ENCODE results near the gene CMTM2. TPM values are rescaled to one million over a fixed set of nuclear protein-coding genes. Genes with fewer than 3 reads are reported as not detected.
A peak's percentile ranks its signal among the peaks of the same experiment; 100 is the strongest.

CMTM2 gene
- total and polyA plus RNA-seq, 2 experiments from 2014 or later: not detected

DNA sequence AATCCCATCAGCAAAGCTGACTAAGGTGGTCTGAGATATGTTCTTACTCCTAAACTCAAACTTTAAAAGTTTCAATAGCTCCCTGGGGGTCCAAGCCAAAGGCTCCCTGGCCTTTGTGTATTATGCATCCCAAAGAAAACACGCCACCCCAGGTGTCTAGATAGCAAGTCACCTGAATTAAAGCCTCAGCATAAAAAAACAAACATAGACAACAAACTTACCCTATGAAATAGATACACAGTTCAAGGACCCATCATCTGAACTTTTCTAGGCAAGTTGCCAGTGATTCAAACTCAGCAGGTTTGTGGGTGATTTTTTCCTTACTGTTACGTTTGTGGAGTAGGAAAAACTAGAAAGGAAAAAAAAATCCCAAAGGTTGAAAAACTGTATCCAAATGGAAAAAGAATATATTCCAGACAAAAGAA, 37.8 kb downstream of the CMTM2 start:
- in situ Hi-C loops (cut with MboI): loop anchor here (10.0 kb wide), 1 partner anchor 88 kb away; no protein-coding TSS in a partner anchor
- DNase-seq: no peak
- H3K27ac ChIP-seq: no peak overlapping the region

DNA sequence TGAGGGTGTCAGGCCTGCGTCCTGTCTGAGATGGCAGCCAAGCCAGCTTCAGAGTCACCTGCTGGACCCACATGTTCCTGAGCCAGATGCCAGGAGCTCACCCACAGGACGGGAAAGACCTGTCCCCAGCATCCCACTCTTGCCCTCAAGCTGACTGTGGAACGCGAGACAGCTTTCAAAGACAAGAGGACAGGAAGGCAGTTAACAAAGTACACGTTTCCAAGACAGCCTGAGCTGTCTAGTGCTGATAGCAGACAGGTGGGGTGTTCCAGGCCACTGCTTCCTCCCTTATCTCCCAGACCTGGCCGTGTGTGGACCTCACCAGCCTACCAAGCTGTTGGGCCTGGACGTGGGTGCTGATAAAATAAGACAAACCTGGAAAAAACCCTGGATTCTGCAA, 38.5 kb downstream of the CMTM2 start:
- peak overlapping the region; percentile 97; the same call in 1 of the 2 replicates for H3K27ac ChIP-seq
- no peak overlapping the region for H3K4me2 ChIP-seq (ENCODE audit: unreplicated experiment)
- 87 to 89% methylated on average over 7 of the region's 7 CpGs for whole genome bisulfite sequencing, 2 experiments (ENCODE audit: low coverage in 1 of 2, low lambda C conversion rate in 2 of 2, missing lambda C conversion rate in 2 of 2)
- H3K9ac ChIP-seq: no peak overlapping the region
- no peaks in the 10 kb centered on the region for H3K27me3 ChIP-seq (replicated peaks; ENCODE audit: insufficient read depth)
- H2AFZ ChIP-seq: no peak overlapping the region
- H3K36me3 ChIP-seq (ENCODE audit: low read depth): no peaks in the 10 kb centered on the region
- H3K4me3 ChIP-seq: no peak overlapping the region
- H3K4me1 ChIP-seq (ENCODE audit: insufficient read depth): peaks cover 51% of the 10 kb centered on the region
- no peaks in the 10 kb centered on the region for H3K9me2 ChIP-seq (ENCODE audit: insufficient read depth)
- no peaks in the 10 kb centered on the region for H4K20me1 ChIP-seq (ENCODE audit: insufficient read depth)
- H3K79me2 ChIP-seq (ENCODE audit: insufficient read depth): no peaks in the 10 kb centered on the region
- DNase-seq: no peak
- peaks cover 41% of the 10 kb centered on the region for H3F3A ChIP-seq (ENCODE audit: insufficient read depth)
- H3K9me3 ChIP-seq (ENCODE audit: low read depth): no peaks in the 10 kb centered on the region
- TF ChIP-seq EZH2phosphoT487 (IDR thresholded peaks at IDR 0.05; ENCODE audit: insufficient read depth, low read depth) (no peak), EZH2 (IDR thresholded peaks at IDR 0.05; ENCODE audit: insufficient read depth, poor library complexity, severe bottlenecking) (no peak)
- in situ Hi-C loops (cut with MboI): loop anchor here (10.0 kb wide), 1 partner anchor 87 kb away; no protein-coding TSS in a partner anchor

More for the DNA sequence above, 37.8 kb downstream of the CMTM2 start:
- 98 to 100% methylated on average over 2 of the region's 2 CpGs for WGBS, 2 experiments (ENCODE audit: low coverage in 1 of 2, low lambda C conversion rate in 2 of 2, missing lambda C conversion rate in 2 of 2)
- H3K36me3 ChIP-seq (ENCODE audit: low read depth): no peaks in the 10 kb centered on the region
- no peak overlapping the region for H2AFZ ChIP-seq
- no peaks in the 10 kb centered on the region for H3K79me2 ChIP-seq (ENCODE audit: insufficient read depth)
- no peak overlapping the region for H3K4me3 ChIP-seq
- H3K9me3 ChIP-seq (ENCODE audit: low read depth): no peaks in the 10 kb centered on the region
- no peak overlapping the region for H3K4me2 ChIP-seq (ENCODE audit: unreplicated experiment)
- H3K27me3 ChIP-seq (replicated peaks; ENCODE audit: insufficient read depth): no peaks in the 10 kb centered on the region
- TF ChIP-seq EZH2phosphoT487 (IDR thresholded peaks at IDR 0.05; ENCODE audit: insufficient read depth, low read depth) (no peak), EZH2 (IDR thresholded peaks at IDR 0.05; ENCODE audit: insufficient read depth, poor library complexity, severe bottlenecking) (no peak)
- peaks cover 51% of the 10 kb centered on the region for H3K4me1 ChIP-seq (ENCODE audit: insufficient read depth)
- H3F3A ChIP-seq (ENCODE audit: insufficient read depth): peaks cover 41% of the 10 kb centered on the region
- H4K20me1 ChIP-seq (ENCODE audit: insufficient read depth): no peaks in the 10 kb centered on the region
- H3K9ac ChIP-seq: no peak overlapping the region
- H3K9me2 ChIP-seq (ENCODE audit: insufficient read depth): no peaks in the 10 kb centered on the region

DNA sequence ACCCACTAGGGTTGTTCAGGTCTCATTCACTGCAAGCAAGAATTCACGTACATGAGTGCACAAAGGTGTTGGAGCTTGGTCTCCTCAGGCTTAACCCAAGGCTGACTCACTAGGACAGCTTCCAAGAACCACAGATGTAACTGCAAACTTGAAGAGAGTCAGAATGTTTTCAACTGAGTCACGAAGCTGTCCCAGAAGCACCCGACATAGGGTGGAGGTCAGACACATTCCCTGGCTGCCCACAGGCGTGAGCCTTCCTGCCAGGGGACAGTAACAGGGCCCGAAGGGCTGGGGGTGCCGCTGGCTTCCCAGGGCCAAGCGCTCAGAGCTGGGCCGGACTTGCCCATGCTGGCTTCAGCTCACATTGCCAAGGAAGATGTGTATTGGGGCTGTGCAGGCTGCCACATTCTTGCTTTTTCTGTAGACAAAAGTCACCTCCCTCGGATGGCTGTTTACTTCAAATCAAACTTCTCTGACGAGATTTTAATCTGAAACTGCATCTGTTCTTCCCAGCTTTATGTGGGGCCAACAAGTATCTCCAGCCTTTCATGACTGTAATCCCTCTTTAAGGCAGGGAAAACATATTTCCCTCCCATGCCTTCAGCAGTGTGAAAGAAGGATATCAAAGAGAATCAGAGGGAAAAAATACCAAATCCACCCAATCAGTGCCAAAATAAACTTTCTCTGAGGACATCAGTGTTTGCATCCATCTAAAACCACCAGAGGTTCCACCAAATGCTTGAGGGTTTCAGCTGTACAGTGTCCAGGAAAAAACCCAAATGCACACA, 39.5 kb downstream of the CMTM2 start:
- DNase-seq: peak; percentile 98
- H2AFZ ChIP-seq: no peak overlapping the region
- in situ Hi-C loops (cut with MboI): loop anchor here (10.0 kb wide), 1 partner anchor 86 kb away; no protein-coding TSS in a partner anchor
- WGBS, 2 experiments (ENCODE audit: low coverage in 1 of 2, low lambda C conversion rate in 2 of 2, missing lambda C conversion rate in 2 of 2): 2 to 4% methylated on average over 10 of the region's 10 CpGs
- TF ChIP-seq EZH2phosphoT487 (IDR thresholded peaks at IDR 0.05; ENCODE audit: insufficient read depth, low read depth) (no peak), EZH2 (IDR thresholded peaks at IDR 0.05; ENCODE audit: insufficient read depth, poor library complexity, severe bottlenecking) (no peak)
- H3K9ac ChIP-seq: peak overlapping the region; percentile 78
- H3K27me3 ChIP-seq (replicated peaks; ENCODE audit: insufficient read depth): no peaks in the 10 kb centered on the region
- H3K36me3 ChIP-seq (ENCODE audit: low read depth): no peaks in the 10 kb centered on the region
- H3K4me3 ChIP-seq: peak overlapping the region; percentile 43
- peak overlapping the region; percentile 97 for H3K27ac ChIP-seq
- peak overlapping the region; percentile 77 for H3K4me2 ChIP-seq (ENCODE audit: unreplicated experiment)
- H3K79me2 ChIP-seq (ENCODE audit: insufficient read depth): no peaks in the 10 kb centered on the region
- H3K9me2 ChIP-seq (ENCODE audit: insufficient read depth): no peaks in the 10 kb centered on the region
- H4K20me1 ChIP-seq (ENCODE audit: insufficient read depth): no peaks in the 10 kb centered on the region
- H3K4me1 ChIP-seq (ENCODE audit: insufficient read depth): peaks cover 51% of the 10 kb centered on the region
- no peaks in the 10 kb centered on the region for H3K9me3 ChIP-seq (ENCODE audit: low read depth)
- peaks cover 41% of the 10 kb centered on the region for H3F3A ChIP-seq (ENCODE audit: insufficient read depth)

DNA sequence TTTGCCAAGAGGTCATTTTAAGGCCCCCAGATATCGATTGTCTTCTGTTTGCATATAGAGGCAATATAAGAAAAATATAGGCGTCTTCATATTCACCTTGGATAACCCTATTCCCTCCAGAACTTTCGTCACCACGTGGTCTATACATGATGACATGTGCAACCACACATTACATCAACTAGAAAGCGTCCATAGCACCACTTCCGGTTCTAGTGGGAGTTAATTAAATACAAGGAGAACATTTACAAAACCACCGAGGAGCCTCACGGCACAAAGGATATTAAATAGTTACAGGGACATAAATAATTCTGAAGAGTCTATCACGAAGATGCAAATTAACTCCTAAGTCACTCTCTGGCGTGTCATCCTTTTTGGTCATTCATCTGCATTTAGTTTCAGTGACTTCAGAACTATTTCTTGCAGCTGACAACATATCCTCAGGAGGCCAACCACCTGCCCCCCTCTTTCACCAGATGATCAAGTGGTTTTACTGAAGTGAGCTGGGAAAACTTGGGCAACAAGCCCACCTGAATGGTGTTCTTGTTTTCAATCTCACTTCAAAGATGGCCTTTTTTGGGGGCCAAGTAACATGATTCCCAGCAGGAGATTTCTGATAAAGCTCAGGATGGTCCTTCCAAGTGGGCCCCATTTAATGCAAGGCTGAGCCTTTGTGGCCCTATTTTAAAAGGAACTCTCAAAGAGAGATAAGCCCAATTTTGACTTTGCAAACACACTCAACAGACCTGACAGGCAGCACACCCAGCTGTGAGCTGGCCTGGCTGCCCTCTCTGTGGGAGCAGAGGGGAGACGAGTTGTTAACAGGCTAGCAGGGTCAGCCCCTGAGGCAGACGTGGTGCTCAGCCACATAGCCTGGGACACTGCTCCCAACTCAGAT, 40.5 kb downstream of the CMTM2 start:
- Histone ChIP-seq H3K4me3 (peak overlapping the region; percentile 43; the same call in 1 of the 2 replicates), H3K27me3 (replicated peaks; ENCODE audit: insufficient read depth) (no peaks in the 10 kb centered on the region), H3K9ac (peak overlapping the region; percentile 78), H3K4me1 (ENCODE audit: insufficient read depth) (peaks cover 51% of the 10 kb centered on the region), H3F3A (ENCODE audit: insufficient read depth) (peaks cover 41% of the 10 kb centered on the region), H3K79me2 (ENCODE audit: insufficient read depth) (no peaks in the 10 kb centered on the region), H3K27ac (peak overlapping the region; percentile 97), H3K4me2 (ENCODE audit: unreplicated experiment) (peak overlapping the region; percentile 77), H4K20me1 (ENCODE audit: insufficient read depth) (no peaks in the 10 kb centered on the region), H3K9me2 (ENCODE audit: insufficient read depth) (no peaks in the 10 kb centered on the region), H3K9me3 (ENCODE audit: low read depth) (no peaks in the 10 kb centered on the region), H2AFZ (0 out of 2 replicates have a peak overlapping the region, but pooled peaks have one; percentile 3), H3K36me3 (ENCODE audit: low read depth) (no peaks in the 10 kb centered on the region)
- TF ChIP-seq EZH2 (IDR thresholded peaks at IDR 0.05; ENCODE audit: insufficient read depth, poor library complexity, severe bottlenecking): no peak
- no peak for TF ChIP-seq EZH2phosphoT487 (IDR thresholded peaks at IDR 0.05; ENCODE audit: insufficient read depth, low read depth)
- DNase-seq: peak; percentile 81
- WGBS, 2 experiments (ENCODE audit: low coverage in 1 of 2, low lambda C conversion rate in 2 of 2, missing lambda C conversion rate in 2 of 2): 37 to 39% methylated on average over 12 of the region's 12 CpGs
- in situ Hi-C loops (cut with MboI): loop anchor here (10.0 kb wide), 1 partner anchor 85 kb away; no protein-coding TSS in a partner anchor

All from GM23248 (cell line).